ENCODE results near the gene PCDH12. TPM values are rescaled to one million over a fixed set of nuclear protein-coding genes. Genes with fewer than 3 reads are reported as not detected.

The PCDH12 gene
- total and polyA plus RNA-seq, 12 donors, result 3.6 to 16.6 (median 8.4) TPM

- DNase-seq (no peak), ATAC-seq (no peak)
- no peak for TF ChIP-seq CTCF (IDR thresholded peaks at IDR 0.05)
- WGBS, 2 donors, result 98 to 100% methylated on average over 3 of the region's 3 CpGs
- intact Hi-C loops (cut with DNase I), result loop anchor here in 1 of 10 donors (10.0 kb wide), 1 partner anchor 309 kb away; no protein-coding TSS in a partner anchor
- no peaks in the 10 kb centered on the region for H3K9me3 ChIP-seq
- no peak overlapping the region for H3K4me3 ChIP-seq
- peaks cover 0 to 97% (median 17%) of the 10 kb centered on the region in 9 donors for H3K36me3 ChIP-seq
- H3K27me3 ChIP-seq, result no peaks in the 10 kb centered on the region
- H3K4me1 ChIP-seq, result peaks cover 0 to 24% (median 7%) of the 10 kb centered on the region in 9 donors
- no peak overlapping the region for H3K27ac ChIP-seq
Measured at GRCh38 chr5:141995656-141996055, 37.7 kb upstream of the PCDH12 start.

- Histone ChIP-seq H3K9me3 (no peaks in the 10 kb centered on the region), H3K4me3 (no peak overlapping the region), H3K27me3 (no peaks in the 10 kb centered on the region), H3K4me1 (peaks cover 0 to 24% (median 7%) of the 10 kb centered on the region in 9 donors), H3K27ac (no peak overlapping the region), H3K36me3 (peaks cover 0 to 97% (median 24%) of the 10 kb centered on the region in 9 donors)
- DNase-seq (no peak), ATAC-seq (peak in 1 of 8 donors; percentile 50)
- TF ChIP-seq CTCF (IDR thresholded peaks at IDR 0.05), result no peak
- intact Hi-C loops (cut with DNase I), result loop anchor here in 6 of 10 donors (5.0 to 10.0 kb wide), 4 partner anchors 143 to 310 kb away; no protein-coding TSS in a partner anchor
- 55% methylated on average over 4 of the region's 4 CpGs for WGBS, 2 donors
Measured at GRCh38 chr5:141994511-141995136, 36.6 kb upstream of the PCDH12 start.

- ATAC-seq (peak; percentile 61 to 85 (median 79)), DNase-seq (peak; percentile 51 to 76)
- Histone ChIP-seq H3K27ac (no peak overlapping the region), H3K27me3 (no peaks in the 10 kb centered on the region), H3K9me3 (no peaks in the 10 kb centered on the region), H3K36me3 (peaks cover 0 to 97% (median 26%) of the 10 kb centered on the region in 9 donors), H3K4me3 (no peak overlapping the region), H3K4me1 (peaks cover 0 to 24% (median 7%) of the 10 kb centered on the region in 9 donors)
- intact Hi-C loops (cut with DNase I), result loop anchor here (1.0 to 10.0 kb wide), 7 partner anchors 145 to 312 kb away; no protein-coding TSS in a partner anchor
- WGBS, 2 donors, result 10 to 12% methylated on average over 2 of the region's 2 CpGs
- TF ChIP-seq CTCF (IDR thresholded peaks at IDR 0.05), result peak; percentile 63 to 89 (median 81)
Measured at GRCh38 chr5:141992349-141992963, 34.5 kb upstream of the PCDH12 start.

- H3K27me3 ChIP-seq, result no peaks in the 10 kb centered on the region
- intact Hi-C loops (cut with DNase I), result loop anchor here in 6 of 10 donors (5.0 to 10.0 kb wide), 4 partner anchors 148 to 315 kb away; no protein-coding TSS in a partner anchor
- WGBS, 2 donors, result 0% methylated on average over 1 of the region's 1 CpG
- H3K27ac ChIP-seq, result no peak overlapping the region
- H3K4me3 ChIP-seq, result no peak overlapping the region
- H3K9me3 ChIP-seq, result no peaks in the 10 kb centered on the region
- ATAC-seq (no peak), DNase-seq (no peak)
- peaks cover 0 to 18% (median 5%) of the 10 kb centered on the region in 9 donors for H3K4me1 ChIP-seq
- H3K36me3 ChIP-seq, result peaks cover 0 to 98% (median 46%) of the 10 kb centered on the region in 9 donors
- no peak for TF ChIP-seq CTCF (IDR thresholded peaks at IDR 0.05)
Measured at GRCh38 chr5:141989720-141990119, 31.7 kb upstream of the PCDH12 start.
